GM12801 (cell line): ENCODE results near the gene TMEM254.

Experiments used
- CTCF ChIP-seq: IDR thresholded peaks from one replicate; pipeline ENCODE4 v1.5.1; 2011; ENCODE audit warnings: control low read depth; ENCODE audit not compliant: insufficient read length; ENCODE audit errors: extremely low read depth

Gene TMEM254

GRCh38 chr10:80078448-80079311 lies at the start of gene TMEM254:
Gene TMEM254 (plus strand): TSS chr10:80078665. CDS start chr10:80078700, 35 bp downstream.
- TF ChIP-seq CTCF, result no peak

GRCh38 chr10:80032503-80032902 lies 46.0 kb upstream of the TMEM254 start:
- TF ChIP-seq CTCF, result no peak

- no peak for TF ChIP-seq CTCF
Measured at GRCh38 chr10:80041162-80041561, 37.3 kb upstream of the TMEM254 start.

GRCh38 chr10:80046629-80047441 lies 31.6 kb upstream of the TMEM254 start:
- no peak for TF ChIP-seq CTCF

GRCh38 chr10:80050752-80051151 lies 27.7 kb upstream of the TMEM254 start:
- TF ChIP-seq CTCF, result no peak

GRCh38 chr10:80051993-80052392 lies 26.5 kb upstream of the TMEM254 start:
- TF ChIP-seq CTCF, result no peak

- no peak for TF ChIP-seq CTCF
Measured at GRCh38 chr10:80055760-80056159, 22.7 kb upstream of the TMEM254 start.
